Suppressor macrophage treated with lipopolysaccharide for 1 hour (primary cell): ENCODE results near the gene TUG1.

ENCODE experiments used
- DNase-seq, 3 donors: peaks; one replicate each; pipeline ENCODE4 v3.0.0-alpha.2; 2020 to 2022

TUG1 gene

DNA sequence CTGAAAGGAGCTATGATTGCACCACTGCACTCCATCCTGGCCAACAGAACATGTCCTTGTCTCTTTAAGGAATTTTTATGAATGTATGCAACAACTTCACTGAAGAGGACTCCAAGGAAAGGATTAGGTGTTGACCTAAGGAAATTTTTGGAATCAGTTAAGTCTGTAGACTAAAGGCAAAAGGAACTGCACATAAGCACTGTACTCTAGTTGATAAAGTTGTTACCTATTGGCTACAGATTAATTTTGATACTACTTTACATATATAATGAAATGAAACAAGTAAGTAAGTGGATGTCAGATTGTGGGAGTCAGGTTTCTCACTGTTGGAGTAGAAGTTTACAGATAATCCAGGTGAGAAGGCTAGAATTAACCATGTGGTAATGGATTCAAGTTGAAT is 36.5 kb downstream of the TUG1 start:
- no peak for DNase-seq

DNA sequence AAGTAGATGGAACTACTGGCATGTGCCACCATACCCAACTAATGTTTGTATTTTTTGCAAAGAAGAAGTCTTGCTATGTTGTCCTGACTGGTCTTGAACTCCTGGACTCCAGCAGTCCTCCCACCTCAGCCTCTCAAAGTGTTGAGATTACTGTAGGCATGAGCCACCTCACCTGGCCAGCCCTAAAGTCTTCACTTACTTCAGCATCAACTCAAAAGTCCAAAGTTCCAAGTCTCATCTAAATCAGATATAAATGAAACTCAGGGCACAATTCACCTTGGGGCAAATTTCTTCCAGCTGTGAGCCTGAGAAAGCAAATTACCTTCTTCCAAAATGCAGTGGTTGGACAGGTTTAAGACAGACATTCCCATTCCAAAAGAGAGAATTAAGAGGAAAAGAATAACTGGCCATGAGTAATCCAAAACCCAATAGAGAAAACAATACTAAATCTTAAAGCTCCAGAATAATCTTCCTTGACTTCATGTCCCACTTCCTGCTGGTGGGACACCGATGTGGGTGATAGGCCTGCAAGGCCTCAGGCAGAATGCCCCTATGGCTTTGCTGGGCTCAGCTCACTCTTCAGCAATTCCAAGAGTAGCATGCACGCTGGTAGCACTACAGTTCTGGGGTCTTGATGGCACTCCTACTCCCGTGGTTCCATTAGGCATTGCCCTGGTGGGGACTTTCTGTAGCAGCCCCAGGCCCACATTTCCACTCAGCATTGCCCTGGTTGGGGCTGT is 50.3 kb downstream of the TUG1 start:
- no peak for DNase-seq

DNA sequence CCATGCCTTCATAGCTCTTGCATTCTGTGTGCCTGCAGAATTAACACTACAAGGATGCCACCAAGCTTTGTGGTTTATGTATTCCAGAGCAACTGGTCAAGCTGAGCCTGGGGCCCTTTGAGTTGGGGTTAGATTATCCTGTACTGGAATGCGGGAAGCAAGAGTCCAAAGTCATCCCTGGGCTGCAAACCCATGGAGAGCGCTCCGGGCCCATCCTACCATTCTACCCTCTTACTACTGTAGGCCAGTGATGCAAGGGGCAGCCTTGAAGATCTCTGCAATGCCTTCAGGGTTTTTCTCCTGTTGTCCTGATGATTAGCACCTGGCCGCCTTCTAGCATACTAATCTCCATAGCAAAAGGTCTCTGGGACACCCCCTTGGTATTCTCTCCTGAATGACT is 51.3 kb downstream of the TUG1 start:
- DNase-seq, result no peak

DNA sequence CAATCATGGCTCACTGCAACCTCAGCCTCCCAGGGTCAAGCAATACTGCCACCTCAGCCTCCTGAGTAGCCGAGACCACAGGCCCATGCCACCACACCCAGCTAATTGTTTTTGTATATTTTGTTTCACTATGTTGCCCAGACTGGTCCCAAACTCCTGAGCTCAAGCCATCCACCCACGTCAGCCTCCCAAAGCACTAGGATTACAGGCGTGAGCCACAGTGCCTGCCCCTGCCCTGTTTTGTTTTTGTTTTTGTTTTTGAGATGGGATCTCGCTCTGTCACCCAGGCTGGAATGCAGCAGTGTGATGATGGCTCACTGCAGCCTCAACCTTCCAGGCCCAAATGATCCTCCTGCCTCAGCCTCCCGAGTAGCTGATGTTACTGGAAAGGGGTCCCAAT is 53.5 kb downstream of the TUG1 start:
- no peak for DNase-seq
